Measurements from ENCODE around the gene ANKRD11. TPM values are rescaled to one million over a fixed set of nuclear protein-coding genes. Genes with fewer than 3 reads are reported as not detected.

ANKRD11 gene
- total RNA-seq, 1 donor from 2014 or later = 63.8 TPM

GRCh38 chr16:89511374-89511773 is 21.0 kb upstream of the ANKRD11 start:
- TF ChIP-seq, protein P1, sequence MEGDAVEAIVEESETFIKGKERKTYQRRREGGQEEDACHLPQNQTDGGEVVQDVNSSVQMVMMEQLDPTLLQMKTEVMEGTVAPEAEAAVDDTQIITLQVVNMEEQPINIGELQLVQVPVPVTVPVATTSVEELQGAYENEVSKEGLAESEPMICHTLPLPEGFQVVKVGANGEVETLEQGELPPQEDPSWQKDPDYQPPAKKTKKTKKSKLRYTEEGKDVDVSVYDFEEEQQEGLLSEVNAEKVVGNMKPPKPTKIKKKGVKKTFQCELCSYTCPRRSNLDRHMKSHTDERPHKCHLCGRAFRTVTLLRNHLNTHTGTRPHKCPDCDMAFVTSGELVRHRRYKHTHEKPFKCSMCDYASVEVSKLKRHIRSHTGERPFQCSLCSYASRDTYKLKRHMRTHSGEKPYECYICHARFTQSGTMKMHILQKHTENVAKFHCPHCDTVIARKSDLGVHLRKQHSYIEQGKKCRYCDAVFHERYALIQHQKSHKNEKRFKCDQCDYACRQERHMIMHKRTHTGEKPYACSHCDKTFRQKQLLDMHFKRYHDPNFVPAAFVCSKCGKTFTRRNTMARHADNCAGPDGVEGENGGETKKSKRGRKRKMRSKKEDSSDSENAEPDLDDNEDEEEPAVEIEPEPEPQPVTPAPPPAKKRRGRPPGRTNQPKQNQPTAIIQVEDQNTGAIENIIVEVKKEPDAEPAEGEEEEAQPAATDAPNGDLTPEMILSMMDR (IDR thresholded peaks at IDR 0.05; ENCODE audit: borderline replicate concordance) = no peak
- intact Hi-C loops (cut with micrococcal nuclease) = no loop called here
- Histone ChIP-seq H3K27me3 (ENCODE audit: low read depth) (no peaks in the 10 kb centered on the region), H3K27ac (replicated peaks) (no peak overlapping the region), H3K9me3 (replicated peaks) (no peaks in the 10 kb centered on the region), H3K4me3 (no peak overlapping the region), H3K36me3 (peaks cover 59% of the 10 kb centered on the region), H3K4me1 (peaks cover 37% of the 10 kb centered on the region)
- DNase-seq = no peak

GRCh38 chr16:89510526-89510925 is 20.2 kb upstream of the ANKRD11 start:
- Histone ChIP-seq H3K4me1 (peaks cover 45% of the 10 kb centered on the region), H3K36me3 (peaks cover 50% of the 10 kb centered on the region), H3K27me3 (ENCODE audit: low read depth) (no peaks in the 10 kb centered on the region), H3K4me3 (no peak overlapping the region), H3K9me3 (replicated peaks) (no peaks in the 10 kb centered on the region), H3K27ac (replicated peaks) (no peak overlapping the region)
- DNase-seq = no peak
- intact Hi-C loops (cut with micrococcal nuclease) = no loop called here
- TF ChIP-seq, protein P1 (IDR thresholded peaks at IDR 0.05; ENCODE audit: borderline replicate concordance) = no peak

- Histone ChIP-seq H3K9me3 (replicated peaks) (no peaks in the 10 kb centered on the region), H3K36me3 (peaks cover 25% of the 10 kb centered on the region), H3K4me3 (peak within 1 kb of the TSS; percentile 98), H3K27ac (replicated peaks) (peak within 1 kb of the TSS; percentile 94), H3K4me1 (peaks cover 57% of the 10 kb centered on the region), H3K27me3 (ENCODE audit: low read depth) (no peaks in the 10 kb centered on the region)
- intact Hi-C loops (cut with micrococcal nuclease) = no loop called here
- TF ChIP-seq, protein P1 (IDR thresholded peaks at IDR 0.05; ENCODE audit: borderline replicate concordance) = no peak
- DNase-seq = peak; percentile 88
These were observed 17.7 kb upstream of the ANKRD11 start, which contains the start of gene SPG7 for GRCh38 chr16:89507834-89508590. TSS of gene SPG7 (plus strand) at chr16:89508403. CDS start at chr16:89508418, 15 bp downstream.

- peaks cover 61% of the 10 kb centered on the region for H3K4me1 ChIP-seq
- H3K27me3 ChIP-seq (ENCODE audit: low read depth) = no peaks in the 10 kb centered on the region
- peak overlapping the region; percentile 98 for H3K4me3 ChIP-seq
- TF ChIP-seq, protein P1 (IDR thresholded peaks at IDR 0.05; ENCODE audit: borderline replicate concordance) = no peak
- no peaks in the 10 kb centered on the region for H3K9me3 ChIP-seq (replicated peaks)
- no peak for DNase-seq
- H3K36me3 ChIP-seq = peaks cover 20% of the 10 kb centered on the region
- intact Hi-C loops (cut with micrococcal nuclease) = no loop called here
- peak overlapping the region; percentile 94 for H3K27ac ChIP-seq (replicated peaks)
These were observed 17.0 kb upstream of the ANKRD11 start for GRCh38 chr16:89507214-89507833.

- no peak for DNase-seq
- intact Hi-C loops (cut with micrococcal nuclease) = no loop called here
- Histone ChIP-seq H3K27me3 (ENCODE audit: low read depth) (no peaks in the 10 kb centered on the region), H3K9me3 (replicated peaks) (no peaks in the 10 kb centered on the region), H3K4me1 (peaks cover 67% of the 10 kb centered on the region), H3K27ac (replicated peaks) (peak overlapping the region; percentile 94), H3K4me3 (peak overlapping the region; percentile 98), H3K36me3 (peaks cover 14% of the 10 kb centered on the region)
- TF ChIP-seq, protein P1 (IDR thresholded peaks at IDR 0.05; ENCODE audit: borderline replicate concordance) = no peak
These were observed 16.4 kb upstream of the ANKRD11 start for GRCh38 chr16:89506791-89507191.
